ENCODE measurements around the gene SLC1A2.

SLC1A2 gene

GRCh38 chr11:35357923-35358322 lies 61.4 kb downstream of the SLC1A2 start:
- no peak for DNase-seq (ENCODE audit: low read depth)
- TF ChIP-seq CTCF (IDR thresholded peaks at IDR 0.05; ENCODE audit: low read length, missing control alignments): no peak
- no peak overlapping the region for H3K4me3 ChIP-seq (replicated peaks; ENCODE audit: low read depth, low read length)

GRCh38 chr11:35355102-35355749 lies 64.1 kb downstream of the SLC1A2 start:
- H3K4me3 ChIP-seq (replicated peaks; ENCODE audit: low read depth, low read length): no peak overlapping the region
- DNase-seq (ENCODE audit: low read depth): no peak
- no peak for TF ChIP-seq CTCF (IDR thresholded peaks at IDR 0.05; ENCODE audit: low read length, missing control alignments)

- no peak for DNase-seq (ENCODE audit: low read depth)
- TF ChIP-seq CTCF (IDR thresholded peaks at IDR 0.05; ENCODE audit: low read length, missing control alignments): no peak
- H3K4me3 ChIP-seq (replicated peaks; ENCODE audit: low read depth, low read length): no peak overlapping the region
Measured at GRCh38 chr11:35354644-35355043, 64.7 kb downstream of the SLC1A2 start.

- DNase-seq (ENCODE audit: low read depth): peak; percentile 64
- TF ChIP-seq CTCF (IDR thresholded peaks at IDR 0.05; ENCODE audit: low read length, missing control alignments): no peak
- no peak overlapping the region for H3K4me3 ChIP-seq (replicated peaks; ENCODE audit: low read depth, low read length)
Measured at GRCh38 chr11:35352077-35352888, 67.1 kb downstream of the SLC1A2 start.

- no peak overlapping the region for H3K4me3 ChIP-seq (replicated peaks; ENCODE audit: low read depth, low read length)
- TF ChIP-seq CTCF (IDR thresholded peaks at IDR 0.05; ENCODE audit: low read length, missing control alignments): no peak
- DNase-seq (ENCODE audit: low read depth): no peak
Measured at GRCh38 chr11:35349897-35350296, 69.5 kb downstream of the SLC1A2 start.

- H3K4me3 ChIP-seq (replicated peaks; ENCODE audit: low read depth, low read length): no peak overlapping the region
- no peak for TF ChIP-seq CTCF (IDR thresholded peaks at IDR 0.05; ENCODE audit: low read length, missing control alignments)
- DNase-seq (ENCODE audit: low read depth): no peak
Measured at GRCh38 chr11:35348898-35349687, 70.3 kb downstream of the SLC1A2 start.

Measured in fibroblast of pulmonary artery (primary cell).